NCI-H1105 (cell line): ENCODE results near the gene TIE1.

Experiments used
- DNase-seq: peaks from one replicate; lab custom pipeline; 2025; lab: John Stamatoyannopoulos, UW

Gene TIE1

GRCh38 chr1:43274125-43274803 is 26.5 kb upstream of the TIE1 start:
- no peak for DNase-seq

DNA sequence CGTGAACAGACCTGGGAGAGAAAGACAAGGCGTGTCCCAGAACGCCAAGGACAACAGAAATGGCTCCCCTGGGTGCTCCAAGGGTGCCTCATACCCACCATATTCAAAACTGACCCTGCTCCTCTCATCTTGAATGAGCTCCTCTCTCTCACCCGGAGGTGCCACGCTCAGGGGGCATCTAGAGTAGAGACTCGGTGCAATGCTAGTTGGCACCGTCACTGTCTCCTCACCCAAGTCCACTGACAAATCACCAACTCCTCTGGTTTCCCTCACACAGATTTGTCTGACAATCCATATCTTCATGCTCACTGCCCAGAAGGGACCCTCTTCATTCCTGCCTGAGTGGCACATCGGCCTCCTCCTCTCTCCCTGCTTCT is 26.0 kb upstream of the TIE1 start:
- no peak for DNase-seq

DNA sequence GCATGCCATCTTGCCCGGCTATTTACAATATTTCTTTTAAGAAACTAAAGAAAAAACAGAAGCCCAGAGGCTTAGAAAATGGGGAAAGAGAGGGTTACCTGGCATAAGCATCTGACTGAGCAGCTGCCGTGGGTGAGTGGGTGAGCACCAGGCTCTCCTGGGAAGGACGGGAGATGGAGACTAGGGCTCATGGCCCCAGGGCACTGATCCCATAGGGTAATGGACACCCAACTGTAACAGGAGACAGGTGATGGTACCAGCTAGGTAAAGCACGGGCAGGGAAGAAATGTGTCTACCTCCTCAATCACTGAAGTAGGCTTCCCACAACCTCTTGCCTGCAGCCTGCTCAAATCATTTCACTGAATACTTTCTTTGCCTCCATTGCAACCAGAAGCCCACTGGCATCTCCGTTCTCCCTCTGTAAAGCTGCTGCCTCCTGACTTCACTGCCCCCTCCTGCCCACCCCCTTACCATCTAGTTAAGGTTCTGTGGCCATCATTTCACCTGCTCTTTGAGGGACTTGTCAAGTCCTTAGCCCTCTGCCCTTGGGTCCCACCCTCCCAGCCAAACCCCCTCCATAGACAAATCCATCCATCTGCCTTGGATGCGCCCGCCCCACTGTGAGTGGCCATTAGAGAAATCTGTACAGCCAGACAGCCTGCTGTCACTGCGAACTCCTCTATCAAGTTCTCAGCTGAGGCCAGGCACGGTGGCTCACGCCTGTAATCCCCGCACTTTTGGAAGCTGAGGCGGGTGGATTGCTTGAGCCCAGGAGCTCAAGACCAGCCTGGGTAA is 24.8 kb upstream of the TIE1 start:
- DNase-seq, result no peak

- DNase-seq, result no peak
Observed at GRCh38 chr1:43276673-43277072, 24.1 kb upstream of the TIE1 start.

DNA sequence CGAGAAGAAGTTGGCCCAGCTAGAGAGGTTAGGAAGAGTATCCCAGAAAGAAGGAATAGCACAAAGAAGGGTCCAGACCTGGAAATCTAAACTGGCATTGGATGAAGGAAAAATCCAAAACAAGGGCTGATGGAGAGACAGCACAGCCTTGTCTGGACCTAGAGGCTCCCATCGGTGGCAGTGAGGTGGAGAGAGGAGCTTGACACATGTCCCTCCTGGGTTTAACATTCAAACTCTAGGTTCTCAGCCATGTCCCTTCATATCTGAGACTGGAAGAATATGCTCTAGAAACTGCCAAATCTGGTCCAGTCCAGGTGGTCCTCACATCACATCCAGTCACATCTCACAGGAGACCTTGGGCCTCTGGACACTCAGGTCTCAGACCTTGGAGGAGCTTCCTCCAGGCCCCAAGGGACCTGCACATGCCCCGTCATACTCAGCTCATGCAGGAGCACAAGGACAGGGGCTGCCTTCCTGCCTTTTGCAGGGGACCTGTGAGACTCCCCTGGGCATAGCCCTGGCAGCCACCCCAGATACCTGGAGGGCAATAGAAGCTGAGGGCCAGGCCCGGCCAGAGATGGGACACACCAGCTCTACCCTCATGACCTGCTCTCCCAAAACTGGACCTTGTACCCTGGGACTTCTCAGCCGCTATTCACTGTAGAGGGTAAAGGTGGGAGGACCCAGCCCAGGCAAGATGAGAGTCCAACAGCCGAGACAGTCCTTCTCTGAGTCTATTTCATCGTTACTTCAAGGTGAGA is 23.5 kb upstream of the TIE1 start:
- no peak for DNase-seq

DNA sequence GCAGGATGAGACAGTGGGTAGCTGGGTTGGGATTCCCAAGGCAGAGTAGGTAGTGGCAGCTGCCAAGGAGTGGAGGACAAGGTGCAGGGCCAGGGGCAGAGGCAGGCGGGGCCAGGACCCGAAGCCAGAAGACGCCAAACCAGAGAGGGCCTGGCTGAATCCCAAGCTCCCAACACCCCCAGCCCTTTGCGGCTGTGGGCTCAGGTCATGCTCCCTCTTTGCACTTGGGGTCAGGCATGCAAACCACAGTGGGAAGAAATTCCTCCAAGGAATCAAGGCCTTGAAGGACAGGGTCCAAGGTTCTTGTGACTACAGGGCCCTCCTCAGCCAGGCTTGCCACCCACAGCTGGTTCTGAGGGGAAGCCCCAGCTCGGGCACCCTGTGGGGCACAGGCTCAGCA is 21.6 kb upstream of the TIE1 start:
- no peak for DNase-seq

- DNase-seq, result no peak
Observed at GRCh38 chr1:43279666-43280065, 21.1 kb upstream of the TIE1 start.

GRCh38 chr1:43280692-43281091 is 20.1 kb upstream of the TIE1 start:
- DNase-seq, result no peak

DNA sequence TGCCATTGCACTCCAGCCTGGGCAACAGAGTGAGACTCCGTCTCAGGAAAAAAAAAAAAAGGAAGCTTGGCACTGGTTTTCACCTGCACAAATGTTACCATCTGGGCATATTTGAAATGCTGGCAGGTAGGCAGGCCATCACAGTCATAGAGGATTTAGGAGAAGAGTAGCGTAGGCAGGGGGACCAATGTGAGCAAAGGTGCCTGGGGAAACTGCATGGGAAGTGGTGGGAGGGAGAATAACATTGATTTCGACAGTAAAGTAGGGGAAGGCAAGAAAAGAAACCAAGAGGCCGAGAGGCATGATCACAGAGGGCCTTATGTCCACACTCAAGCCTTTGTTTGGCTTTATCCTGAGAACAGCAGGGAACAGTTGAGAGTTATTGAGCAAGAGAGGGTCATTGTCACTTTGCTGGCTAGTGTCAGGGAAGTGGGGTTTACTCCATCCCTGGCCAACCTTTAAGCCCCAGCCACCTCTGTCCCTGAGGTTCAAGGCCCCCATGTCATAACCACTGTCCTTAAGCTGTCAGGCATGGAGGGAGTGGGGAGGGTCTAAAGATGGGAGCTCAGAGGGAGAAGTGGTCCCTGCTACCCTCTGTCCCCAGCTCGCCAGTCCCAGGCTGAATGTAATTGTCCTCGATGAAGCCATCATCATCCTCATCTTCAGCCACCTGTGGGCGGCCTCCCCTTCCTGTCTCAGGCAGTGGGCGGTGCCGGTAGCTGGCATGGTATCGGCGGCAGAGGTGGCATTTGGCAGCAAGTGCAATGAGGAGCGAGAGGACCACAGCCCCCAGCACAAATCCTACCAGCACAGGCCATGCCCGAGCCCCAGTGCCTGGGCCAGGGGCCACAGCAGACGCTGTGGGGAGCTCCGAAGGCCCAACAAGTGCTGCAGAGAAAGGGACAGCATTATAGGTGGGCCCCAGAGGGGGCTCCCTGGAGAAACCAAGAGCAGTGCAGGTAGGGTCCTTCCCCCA is 18.3 kb upstream of the TIE1 start:
- DNase-seq, result no peak

DNA sequence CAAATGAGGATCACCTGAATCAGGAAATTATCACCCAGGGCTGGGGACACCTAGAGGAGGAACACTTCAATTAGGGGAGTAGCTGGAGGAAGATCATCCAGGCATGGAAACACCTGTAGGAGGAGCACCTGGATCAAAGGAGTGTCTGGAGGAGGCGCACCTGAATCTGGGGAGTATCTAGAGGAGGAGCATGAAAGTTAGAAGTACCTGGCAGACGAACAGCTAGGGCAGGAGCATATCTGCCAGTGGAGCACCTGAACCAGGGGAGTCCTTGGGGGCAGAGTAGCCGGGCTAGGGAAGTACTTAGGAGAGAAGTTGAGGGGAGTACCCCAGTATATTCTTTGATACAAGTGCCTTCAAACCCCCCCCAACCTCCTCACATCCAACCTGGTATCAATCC is 16.7 kb upstream of the TIE1 start:
- DNase-seq, result no peak

- DNase-seq, result no peak
Observed at GRCh38 chr1:43284546-43285110, 16.2 kb upstream of the TIE1 start.

- DNase-seq, result peak; percentile 65
Observed at GRCh38 chr1:43285269-43285990, 15.4 kb upstream of the TIE1 start, which contains the start of gene C1orf210. C1orf210 (minus strand) TSS chr1:43285581; CDS start chr1:43283270, 2,311 bp downstream.

GRCh38 chr1:43286115-43286514 is 14.7 kb upstream of the TIE1 start:
- no peak for DNase-seq

DNA sequence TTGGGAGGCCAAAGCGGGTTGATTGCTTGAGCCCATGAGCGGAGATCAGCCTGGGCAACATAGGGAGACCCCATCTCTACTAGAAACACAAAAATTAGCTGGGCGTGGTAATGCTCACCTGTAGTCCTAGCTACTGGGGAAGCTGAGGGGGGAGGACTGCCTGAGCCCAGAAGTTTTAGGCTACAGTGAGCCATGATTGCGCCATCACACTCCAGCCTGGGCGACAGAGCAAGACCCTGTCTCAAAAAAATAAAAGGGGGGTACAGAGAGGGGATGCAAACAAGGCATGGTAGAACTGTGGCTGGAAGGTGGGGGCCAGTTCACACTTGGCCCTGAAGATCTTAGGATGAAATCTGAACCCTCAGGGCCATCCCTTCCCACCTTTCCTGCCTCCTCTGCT is 14.2 kb upstream of the TIE1 start:
- DNase-seq, result no peak

GRCh38 chr1:43288058-43288784 is 12.6 kb upstream of the TIE1 start:
- no peak for DNase-seq

GRCh38 chr1:43288785-43289706 is 11.7 kb upstream of the TIE1 start:
- DNase-seq, result no peak

DNA sequence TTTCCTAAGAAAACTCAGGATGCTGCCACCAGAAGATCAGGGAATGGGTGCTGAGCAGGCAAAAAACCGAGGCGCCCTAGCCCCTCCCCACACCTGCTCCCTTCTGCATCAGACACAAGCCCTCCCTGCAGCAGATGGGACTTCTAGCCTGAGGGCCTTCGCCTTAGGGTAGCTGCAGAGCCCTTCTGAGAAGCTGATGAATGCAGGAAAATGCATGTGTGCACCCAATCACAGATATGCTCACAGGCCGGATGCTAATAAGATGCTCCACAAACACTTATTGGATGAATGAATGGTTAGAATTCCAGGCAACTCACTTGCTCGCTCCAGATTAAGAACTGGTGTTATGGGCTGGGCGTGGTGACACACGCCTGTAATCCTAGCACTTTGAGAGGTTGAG is 8.6 kb upstream of the TIE1 start:
- no peak for DNase-seq

- DNase-seq, result no peak
Observed at GRCh38 chr1:43292679-43293078, 8.1 kb upstream of the TIE1 start.

- no peak for DNase-seq
Observed at GRCh38 chr1:43293176-43293575, 7.6 kb upstream of the TIE1 start.
